ENCODE results near the gene CLCN6.

CLCN6 gene

DNA sequence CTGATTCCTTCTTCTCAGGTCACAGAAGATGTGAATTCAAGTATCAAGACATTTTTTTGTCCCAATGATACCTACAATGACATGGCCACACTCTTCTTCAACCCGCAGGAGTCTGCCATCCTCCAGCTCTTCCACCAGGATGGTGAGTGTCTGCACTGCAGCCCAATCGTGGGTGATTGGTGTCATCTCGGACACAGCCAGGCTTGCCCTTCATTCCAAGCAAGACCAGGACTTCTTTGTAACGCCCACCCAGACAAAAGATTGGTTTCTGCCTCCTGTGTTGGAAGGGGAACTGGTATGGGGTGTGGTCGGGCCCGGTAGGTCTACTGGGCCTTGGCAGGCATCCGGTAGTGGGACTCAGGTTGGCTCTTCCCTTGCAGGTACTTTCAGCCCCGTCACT is 27.5 kb downstream of the CLCN6 start:
- no peak for DNase-seq

DNA sequence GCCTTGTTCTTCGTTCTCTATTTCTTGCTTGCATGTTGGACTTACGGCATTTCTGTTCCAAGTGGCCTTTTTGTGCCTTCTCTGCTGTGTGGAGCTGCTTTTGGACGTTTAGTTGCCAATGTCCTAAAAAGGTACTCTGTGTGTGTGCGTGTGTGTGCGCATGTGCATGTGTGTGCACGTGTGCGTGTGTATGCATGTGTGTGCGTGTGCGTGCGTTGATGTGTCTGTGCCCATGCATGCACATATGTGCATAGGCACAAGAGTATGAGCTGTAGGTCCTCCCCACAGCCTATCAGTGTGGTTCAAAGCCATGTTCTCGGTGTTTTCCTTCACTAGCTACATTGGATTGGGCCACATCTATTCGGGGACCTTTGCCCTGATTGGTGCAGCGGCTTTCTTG is 27.9 kb downstream of the CLCN6 start:
- DNase-seq: no peak

DNA sequence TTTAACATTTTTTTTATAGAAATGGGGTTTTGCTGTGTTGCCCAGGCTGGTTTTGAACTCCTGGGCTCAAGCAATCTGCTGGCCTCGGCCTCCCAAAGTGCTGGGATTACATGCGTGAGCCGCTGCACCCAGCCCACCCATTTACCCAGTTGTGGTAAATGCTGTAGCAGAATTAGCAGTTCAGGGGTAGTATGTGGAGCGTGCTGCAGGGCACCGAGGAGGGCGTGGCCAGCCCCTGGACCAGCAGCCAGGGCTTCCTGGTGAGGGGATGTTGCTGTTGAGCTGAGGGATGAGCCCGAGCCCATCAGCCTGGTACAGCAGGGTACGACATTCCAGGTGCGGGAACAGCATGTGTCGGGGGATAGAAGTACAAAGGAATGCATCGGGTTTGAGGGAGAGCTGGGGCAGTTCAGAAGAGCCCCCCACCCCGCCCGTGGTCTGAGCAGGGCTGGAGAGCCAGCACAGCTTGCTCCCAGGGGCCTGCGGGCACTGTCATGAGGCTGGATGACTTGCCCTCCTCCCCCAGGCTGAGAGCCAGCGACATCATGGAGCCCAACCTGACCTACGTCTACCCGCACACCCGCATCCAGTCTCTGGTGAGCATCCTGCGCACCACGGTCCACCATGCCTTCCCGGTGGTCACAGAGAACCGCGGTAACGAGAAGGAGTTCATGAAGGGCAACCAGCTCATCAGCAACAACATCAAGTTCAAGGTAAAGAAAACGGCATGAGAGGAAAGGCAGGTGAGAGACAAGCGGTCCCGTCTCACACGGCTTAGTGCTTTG is 29.6 kb downstream of the CLCN6 start:
- no peak for DNase-seq

DNA sequence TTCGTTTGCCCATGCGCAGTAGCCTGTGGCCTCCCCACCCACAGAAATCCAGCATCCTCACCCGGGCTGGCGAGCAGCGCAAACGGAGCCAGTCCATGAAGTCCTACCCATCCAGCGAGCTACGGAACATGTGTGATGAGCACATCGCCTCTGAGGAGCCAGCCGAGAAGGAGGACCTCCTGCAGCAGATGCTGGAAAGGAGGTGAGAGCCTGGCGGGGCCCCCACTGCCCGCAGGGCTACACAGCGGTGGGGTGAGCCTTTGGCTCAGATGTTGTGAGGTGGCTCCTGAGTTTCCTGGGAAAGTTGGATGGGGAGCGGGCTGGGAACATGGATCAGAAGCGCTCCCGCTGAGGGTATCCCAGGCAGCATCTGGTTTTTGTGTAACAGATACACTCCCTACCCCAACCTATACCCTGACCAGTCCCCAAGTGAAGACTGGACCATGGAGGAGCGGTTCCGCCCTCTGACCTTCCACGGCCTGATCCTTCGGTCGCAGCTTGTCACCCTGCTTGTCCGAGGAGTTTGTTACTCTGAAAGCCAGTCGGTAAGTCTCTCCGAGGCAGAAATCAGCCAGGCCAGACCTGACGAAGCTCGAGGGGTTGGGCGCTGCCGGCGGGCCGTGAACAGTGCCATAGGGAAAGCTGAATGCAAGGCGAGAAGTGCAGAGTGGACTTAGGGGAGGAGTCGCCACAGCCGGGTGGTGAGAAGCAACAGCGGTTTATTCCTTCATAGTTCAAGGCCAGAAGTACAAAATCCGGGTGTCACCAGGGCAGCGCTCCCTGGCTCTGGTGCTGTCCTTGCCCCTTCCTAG is 31.2 kb downstream of the CLCN6 start:
- DNase-seq: no peak

DNA sequence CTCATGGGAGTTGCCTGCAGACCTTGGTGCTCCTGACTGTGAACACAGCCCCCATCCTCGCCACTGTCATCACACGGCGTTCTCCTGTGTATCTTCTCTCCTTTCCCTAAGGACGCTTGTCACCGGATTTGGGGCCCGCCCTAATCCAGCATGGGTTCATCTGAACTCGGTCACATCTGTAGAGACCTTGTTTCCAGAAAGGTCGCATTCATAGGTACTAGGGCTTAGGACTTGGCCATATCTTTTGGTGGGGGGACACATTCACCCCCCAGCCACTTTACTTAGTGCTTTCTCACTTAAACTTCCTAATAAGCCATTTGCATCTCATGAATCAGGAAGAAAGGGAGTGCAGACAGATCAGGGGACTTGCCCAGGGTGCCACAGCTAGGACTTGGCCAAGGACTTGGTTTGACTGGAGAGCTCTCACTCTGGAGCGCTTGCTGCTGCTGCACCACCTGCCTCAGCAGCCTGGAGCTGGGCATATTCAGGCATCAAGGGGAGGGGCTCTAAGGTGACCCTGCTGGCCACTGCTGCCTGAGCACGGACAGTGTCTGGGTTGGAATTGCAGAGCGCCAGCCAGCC is 31.9 kb downstream of the CLCN6 start:
- DNase-seq: no peak

DNA sequence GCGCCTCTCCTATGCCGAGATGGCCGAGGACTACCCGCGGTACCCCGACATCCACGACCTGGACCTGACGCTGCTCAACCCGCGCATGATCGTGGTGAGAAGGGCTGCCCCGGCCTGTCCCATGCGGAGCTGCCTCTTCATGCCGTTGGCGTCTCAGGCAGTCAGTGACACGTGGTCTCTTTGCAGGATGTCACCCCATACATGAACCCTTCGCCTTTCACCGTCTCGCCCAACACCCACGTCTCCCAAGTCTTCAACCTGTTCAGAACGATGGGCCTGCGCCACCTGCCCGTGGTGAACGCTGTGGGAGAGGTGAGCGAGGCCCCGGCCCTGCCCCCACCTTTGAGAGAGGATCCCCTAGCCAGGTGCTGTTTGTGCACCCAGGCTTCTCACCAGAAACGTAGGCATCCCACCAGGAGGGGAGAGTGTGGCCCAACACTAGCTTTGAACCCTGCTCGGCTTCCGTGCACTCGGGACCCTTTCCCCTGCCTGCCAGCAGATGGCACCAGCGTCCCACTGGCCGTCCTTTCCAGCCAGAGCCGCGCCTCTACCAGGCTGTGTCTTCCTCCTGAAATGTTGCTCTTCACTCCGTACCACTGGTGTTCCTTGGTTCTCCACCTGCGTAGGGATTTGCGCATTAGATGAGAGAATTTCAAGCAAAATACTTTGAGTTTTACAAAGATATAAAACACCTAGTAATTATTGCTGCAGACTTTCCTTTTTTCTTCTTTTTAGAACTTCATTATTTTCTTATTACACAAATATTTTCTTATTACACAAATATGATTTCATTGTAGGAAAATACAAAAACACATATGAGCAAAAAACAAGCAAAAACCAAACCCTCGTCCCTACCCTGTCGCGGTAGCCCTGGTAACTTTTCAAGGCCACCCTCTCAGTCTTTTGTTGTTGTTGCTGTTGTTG is 32.6 kb downstream of the CLCN6 start:
- peak; percentile 73 for DNase-seq

DNA sequence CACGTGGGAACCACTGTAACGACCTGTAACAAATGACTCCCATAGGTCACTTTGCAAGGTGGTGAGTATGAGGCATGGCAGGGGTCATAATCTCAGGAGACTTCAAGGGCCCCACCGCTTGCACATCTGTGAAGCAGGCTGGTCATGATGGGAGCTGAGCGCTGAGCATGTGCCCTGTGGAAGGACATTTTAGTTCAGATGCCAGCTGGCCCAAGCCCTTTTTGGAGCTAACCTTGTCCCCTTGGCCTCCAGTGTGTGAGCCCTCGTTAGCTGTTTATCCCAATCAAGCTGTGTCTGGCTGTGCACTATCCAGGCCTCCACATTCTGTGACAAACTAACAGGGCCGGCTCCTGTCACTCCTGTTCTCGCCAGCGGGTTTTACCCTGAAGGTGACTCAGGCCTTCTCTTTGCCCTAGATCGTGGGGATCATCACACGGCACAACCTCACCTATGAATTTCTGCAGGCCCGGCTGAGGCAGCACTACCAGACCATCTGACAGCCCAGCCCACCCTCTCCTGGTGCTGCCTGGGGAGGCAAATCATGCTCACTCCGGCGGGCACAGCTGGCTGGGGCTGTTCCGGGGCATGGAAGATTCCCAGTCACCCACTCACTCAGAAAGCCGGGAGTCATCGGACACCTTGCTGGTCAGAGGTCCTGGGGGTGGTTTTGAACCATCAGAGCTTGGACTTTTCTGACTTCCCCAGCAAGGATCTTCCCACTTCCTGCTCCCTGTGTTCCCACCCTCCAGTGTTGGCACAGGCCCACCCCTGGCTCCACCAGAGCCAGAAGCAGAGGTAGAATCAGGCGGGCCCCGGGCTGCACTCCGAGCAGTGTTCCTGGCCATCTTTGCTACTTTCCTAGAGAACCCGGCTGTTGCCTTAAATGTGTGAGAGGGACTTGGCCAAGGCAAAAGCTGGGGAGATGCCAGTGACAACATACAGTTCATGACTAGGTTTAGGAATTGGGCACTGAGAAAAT is 34.0 kb downstream of the CLCN6 start:
- DNase-seq: no peak

DNA sequence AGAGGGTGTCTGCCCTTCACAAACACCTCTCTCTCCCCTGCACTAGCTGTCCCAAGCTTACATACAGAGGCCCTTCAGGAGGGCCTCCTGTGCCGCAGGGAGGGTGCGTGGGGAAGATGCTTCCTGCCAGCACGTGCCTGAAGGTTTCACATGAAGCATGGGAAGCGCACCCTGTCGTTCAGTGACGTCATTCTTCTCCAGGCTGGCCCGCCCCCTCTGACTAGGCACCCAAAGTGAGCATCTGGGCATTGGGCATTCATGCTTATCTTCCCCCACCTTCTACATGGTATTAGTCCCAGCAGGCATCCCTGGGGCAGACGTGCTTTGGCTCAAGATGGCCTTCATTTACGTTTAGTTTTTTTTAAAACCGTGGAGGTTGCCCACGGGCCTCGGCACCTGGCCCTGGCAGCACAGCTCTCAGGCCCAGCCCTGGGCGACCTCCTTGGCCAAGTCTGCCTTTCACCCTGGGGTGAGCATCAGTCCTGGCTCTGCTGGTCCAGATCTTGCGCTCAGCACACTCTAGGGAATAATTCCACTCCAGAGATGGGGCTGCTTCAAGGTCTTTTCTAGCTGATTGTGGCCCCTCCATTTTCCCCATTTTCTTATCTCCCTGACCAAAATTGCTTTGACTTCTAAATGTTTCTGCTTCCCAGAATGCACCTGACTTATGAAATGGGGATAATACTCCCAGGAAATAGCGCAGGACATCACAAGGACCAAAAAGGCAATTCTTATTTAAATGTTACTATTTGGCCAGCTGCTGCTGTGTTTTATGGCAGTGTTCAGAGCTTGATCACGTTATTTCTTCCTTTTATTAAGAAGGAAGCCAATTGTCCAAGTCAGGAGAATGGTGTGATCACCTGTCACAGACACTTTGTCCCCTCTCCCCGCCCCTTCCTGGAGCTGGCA is 35.5 kb downstream of the CLCN6 start:
- DNase-seq: no peak

DNA sequence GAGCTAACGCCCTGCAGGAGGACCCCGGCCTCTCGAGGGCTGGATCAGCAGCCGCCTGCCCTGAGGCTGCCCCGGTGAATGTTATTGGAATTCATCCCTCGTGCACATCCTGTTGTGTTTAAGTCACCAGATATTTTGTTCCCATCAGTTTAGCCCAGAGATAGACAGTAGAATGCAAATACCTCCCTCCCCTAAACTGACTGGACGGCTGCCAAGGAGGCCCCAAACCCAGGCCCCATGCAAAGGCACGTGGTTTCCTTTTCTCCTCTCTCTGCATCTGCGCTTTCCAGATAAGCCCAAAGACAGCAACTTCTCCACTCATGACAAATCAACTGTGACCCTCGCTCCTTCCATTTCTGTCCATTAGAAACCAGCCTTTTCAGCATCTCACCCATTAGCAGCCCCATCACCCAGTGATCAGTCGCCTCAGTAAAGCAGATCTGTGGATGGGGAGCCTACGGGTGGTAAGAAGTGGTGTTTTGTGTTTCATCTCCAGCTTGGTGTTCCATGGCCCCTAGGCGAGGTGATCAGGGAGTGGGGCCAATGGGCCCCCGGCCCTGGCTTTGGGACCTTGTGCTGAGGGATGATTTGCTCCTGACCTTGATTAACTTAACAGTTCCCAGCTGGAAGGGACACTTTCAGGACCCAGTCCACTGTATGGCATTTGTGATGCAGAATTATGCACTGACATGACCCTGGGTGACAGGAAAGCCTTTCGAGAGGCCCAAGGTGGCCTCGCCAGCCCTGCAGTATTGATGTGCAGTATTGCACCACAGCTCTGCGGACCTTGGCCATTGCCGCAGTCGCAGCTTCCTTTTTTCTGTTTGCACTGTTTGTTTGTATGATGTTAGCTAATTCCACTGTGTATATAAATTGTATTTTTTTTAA is 36.4 kb downstream of the CLCN6 start:
- DNase-seq: no peak

DNA sequence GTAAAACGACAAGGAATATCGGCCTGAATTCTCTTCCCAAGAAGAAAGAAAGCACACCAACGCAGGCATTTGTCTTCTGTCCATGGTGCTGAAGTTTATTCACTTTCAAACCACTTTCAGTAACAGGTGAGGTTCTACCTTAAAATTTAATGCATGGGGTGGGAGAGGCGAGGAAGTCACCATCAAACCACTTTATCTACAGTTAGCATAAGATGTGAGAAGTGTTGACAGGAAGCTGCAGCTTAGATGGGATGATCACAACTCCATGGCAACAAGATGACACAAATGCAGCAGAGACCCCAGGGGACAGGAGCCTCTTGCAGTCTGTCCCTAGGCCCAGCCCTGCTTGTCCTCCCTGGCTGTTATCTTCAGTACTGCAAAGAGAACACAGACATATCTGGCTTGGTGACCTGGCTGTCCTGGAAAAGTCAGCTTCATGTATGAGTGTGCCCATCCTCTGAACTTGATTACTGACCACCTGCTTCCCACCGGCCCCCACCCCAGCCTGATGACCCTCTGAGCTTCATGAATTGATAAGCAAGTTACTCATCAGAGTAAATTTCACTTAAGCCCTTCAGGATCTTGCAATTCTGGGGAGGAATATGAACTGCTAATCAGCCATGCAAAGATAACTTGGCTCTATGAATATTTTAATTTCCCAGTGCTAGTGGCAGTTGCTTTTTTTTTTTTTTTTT is 39.8 kb downstream of the CLCN6 start:
- no peak for DNase-seq

DNA sequence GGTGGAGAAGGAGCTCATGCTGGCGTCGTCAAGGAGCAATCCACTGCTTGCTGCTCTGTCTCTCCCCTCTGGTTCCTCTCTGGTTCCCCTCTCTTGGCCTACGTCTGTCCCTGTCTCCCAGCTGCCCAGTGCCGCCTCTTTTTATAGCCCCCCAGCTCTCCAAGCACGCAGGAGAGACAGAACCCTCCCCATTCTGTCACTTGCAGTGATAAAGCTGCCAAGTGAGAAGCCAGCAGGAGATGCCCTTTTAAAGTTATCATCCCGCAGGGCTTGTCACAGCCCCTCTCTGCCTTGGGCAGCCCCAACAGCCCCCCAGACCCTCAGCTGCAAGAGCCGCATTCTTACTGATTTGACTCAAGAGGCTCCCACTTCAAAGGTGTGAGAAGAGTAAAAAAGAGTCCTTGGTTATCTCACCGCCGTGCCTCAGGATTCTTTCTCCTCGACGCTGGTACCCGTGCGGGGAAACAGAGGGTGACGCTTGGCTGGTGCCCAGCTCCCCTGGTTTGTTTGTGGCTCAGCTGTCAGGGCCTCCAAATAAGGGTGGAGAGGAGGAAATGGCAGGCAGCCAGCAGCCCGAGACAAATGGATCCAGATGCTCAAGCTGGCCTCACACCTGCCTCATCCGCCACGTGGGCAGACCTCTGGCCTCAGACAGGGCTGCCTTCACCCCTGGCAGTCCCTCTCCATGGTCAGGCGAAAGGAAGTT is 41.8 kb downstream of the CLCN6 start, which contains the start of gene NPPA:
TSS of gene NPPA (minus strand) at position 117 of the 706 bp plus-strand sequence. CDS start at position 18, 99 bp downstream.
- no peak for DNase-seq

DNA sequence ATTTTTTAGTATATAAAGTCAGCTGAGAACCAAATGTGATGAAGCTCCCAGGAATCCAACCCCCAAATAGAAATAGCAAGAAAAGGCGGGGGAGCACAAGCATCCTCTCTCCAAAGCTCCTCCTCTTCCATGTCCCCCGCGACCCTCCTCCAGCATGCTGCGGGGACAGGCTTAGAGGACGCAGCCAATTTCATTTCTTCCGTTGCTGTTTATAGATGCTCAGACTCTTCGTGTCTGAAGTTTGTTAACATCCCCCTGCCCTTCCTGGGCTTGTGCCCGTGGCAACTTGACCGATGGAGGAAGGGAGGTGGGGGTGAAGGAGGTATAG is 42.3 kb downstream of the CLCN6 start:
- no peak for DNase-seq

DNA sequence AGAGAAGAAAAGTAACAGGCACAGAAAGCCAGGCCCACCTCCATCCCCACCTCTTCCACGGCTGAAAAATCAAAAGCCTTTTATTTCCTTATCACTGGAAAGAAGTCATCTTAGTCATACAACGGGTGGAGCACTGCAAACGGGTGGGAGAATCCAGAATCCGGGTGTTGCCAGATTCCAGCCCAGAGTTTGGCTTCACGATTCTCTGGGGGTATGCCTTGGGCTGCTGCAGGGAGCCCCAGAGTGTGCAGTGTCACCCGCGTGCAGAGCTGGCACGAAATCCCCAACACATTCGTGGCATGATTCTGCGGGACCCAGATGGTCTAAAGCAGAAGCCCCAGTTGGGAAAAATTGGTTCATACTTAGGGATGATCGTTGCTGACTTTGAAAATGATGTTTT is 44.2 kb downstream of the CLCN6 start:
- DNase-seq: no peak

DNA sequence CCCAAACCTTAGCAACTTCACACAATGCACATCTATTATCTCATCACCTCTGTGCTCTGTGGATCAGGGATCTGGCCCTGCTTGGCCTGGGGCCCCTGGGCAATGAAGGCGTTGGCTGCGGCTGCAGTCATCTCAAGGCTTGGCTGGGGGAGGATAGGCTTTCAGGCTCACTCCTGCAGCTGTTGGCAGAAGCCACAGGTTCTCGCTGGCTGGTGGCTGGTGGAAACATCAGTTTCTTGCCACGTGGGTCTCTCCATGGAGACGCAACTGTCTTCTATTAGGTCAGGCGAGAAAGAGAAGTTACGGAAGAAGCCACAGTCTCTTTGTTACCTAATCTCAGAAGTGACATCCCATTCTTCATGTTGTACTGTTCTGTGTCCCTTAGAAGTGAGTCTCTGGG is 45.2 kb downstream of the CLCN6 start:
- no peak for DNase-seq

DNA sequence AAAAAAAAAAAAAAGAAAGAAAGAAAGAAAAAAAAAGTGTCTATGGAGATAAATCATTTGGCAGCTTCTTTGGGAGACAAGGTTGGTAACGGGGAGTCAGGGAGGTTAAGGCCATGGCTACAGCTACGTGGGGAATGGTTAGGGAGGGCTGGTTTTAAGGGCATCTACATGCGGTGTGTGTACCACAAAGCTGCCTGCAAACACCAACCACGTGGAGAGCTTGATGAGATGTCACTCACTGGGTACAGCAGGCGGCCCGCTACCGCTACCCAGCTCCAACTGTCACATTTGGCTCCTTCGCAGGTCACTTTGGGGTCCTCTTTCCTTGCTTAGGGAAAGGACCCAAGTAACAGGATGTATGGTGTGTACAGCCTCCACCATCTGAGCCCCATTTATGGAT is 48.5 kb downstream of the CLCN6 start:
- DNase-seq: no peak

DNA sequence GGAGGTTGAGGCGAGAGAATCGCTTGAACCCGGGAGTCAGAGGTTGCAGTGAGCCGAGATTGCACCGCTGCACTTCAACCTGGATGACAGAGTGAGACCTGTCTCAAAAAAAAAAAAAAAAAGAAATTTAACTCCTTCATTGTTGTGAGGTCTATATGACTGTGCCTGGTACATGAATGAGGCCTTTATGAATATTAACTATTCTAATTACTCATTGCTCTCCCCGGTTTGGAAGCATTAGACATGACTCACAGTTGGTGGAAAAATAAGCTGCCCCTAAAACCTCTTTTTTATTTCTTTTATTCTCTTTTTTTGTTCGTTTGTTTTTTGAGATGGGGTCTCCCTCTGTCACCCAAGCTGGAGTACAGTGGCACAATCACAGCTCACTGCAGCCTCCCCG is 49.4 kb downstream of the CLCN6 start:
- no peak for DNase-seq

DNA sequence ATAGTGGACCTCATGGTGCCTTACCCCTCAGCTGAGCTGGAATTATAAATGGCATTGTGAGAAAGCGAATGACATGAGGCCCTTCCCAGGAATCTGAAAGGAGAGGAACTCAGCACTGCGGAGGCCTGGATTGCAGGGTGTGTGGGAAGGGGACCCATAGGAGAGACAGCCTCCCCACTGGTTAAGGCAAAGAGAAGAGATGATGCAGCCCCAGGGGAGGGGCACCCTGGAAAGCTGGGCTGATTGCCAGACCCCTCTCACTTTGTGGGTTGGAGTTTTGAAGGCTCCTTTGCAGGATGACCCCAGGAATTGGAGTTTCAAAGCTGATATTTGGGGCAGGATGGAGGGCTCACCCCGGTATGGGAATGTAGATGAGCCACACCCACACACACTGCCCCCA is 50.7 kb downstream of the CLCN6 start:
- no peak for DNase-seq

DNA sequence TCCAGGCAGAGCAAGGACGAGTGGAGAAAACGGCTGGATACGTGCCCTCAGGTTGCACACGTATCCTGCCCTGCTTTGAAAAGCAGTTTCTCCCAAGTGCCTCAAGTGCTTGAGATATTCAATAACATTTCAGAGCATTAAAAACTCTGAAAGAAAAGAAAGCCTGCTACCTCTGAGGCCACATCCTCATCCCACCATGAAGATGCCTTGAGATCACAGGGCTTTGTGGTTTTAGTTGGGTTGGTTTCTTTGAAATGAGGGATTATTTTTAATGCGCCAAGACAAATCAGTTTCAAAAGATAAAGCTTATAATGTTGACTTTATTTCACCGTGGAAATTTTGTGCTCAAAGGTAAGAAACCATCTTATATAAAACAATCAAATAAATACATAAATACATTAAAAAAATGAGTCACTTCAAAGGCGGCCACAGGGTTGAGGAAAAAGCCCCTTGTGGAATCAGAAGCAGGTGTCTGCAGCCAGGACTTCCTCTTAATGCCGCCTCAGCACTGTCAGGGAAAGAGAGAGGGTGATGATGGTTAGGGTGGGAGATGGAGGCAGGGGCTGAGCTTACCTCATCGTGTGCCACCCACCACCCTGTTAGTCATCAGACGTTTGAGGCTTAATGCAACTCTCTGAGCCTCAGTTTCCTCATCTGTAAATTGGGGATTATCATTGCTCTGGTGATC is 51.3 kb downstream of the CLCN6 start:
- DNase-seq: no peak

Measured in activated naive CD4-positive, alpha-beta T cell treated with anti-CD3 and anti-CD28 coated beads, Interleukin-2, amount 50 U/mL, for 16 hours (primary cell).